ENCODE results near the gene CDH8. TPM values are rescaled to one million over a fixed set of nuclear protein-coding genes. Genes with fewer than 3 reads are reported as not detected.
"Not testable (repeated sequence)": the region's sequence is repeated elsewhere in the genome, so short reads cannot be mapped to it uniquely, and the experiment has no call there.

Gene CDH8
- polyA plus RNA-seq, 1 donor = 2.4 TPM

DNA sequence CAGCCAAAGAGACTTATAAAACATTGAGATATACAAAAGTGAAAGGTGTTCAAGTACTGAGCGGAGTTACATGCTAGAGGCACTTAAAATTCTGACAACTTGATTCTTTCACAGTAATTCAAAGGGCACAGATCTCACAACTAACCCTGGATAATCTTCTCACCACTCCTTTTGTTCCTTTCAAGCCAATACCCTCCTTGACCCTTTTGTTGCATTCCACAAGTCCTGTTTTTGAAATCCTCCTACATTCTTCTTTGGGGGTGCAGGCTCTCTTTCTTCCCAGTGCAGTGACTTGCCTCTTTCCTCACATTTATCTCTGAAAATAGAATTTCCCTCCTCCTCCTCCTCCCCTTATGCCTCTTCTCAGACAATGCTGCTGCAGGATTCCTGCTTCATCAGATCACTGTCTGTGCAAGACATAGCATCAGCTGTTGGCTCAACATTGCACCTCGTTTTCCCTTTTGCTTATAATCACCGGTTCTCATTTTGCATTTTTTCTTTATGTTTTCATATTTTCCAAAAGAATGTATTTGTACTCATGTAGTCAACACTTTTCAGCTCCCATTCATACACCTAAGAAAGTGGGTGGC is 199.3 kb downstream of the CDH8 start:
- no peak for DNase-seq

DNA sequence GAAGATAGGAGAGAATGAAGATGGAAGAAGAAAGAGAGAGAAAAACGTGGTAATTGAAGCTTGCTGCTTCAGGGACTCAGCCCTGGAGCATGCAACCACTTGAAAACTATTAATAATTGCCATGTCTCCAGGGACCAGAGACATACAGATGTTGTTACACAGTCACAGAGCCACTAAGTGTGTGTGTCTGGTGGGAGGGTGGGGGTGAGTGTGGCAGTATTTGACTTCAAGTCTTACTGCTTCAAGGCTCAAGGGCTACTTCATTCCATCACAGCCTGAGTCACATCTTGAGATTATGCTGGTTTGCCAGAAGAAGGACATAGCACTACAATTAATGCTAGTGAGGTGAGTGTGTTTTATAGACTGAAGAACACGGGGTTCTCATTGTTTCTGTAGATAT is 202.2 kb downstream of the CDH8 start:
- DNase-seq = no peak

DNA sequence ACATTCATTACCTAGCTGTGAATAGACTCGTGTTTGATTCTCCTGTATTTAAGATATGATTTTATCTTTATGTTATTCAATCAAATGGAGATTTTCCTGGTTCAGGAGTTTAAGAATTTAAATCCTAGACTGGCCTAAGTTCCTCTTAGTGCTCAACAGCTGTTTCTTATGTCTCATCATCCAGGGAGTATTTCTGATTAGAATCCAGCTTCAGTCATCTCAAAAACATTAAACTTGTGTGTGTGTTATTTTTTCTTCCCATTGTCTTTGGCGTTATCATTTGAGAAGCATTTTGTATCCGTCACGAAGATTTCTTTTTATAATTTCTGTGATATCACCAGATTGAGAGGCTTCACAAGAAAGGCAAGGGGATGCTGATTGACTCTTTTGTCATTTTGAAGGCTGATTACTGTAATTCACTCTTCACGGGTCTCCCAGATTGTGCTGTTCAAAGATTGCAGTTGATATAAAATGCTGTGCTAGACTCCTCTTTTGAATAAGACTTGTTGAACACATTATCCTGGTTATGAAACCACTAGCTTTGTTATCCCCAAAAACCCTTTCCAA is 204.8 kb downstream of the CDH8 start:
- DNase-seq = peak; percentile 13

DNA sequence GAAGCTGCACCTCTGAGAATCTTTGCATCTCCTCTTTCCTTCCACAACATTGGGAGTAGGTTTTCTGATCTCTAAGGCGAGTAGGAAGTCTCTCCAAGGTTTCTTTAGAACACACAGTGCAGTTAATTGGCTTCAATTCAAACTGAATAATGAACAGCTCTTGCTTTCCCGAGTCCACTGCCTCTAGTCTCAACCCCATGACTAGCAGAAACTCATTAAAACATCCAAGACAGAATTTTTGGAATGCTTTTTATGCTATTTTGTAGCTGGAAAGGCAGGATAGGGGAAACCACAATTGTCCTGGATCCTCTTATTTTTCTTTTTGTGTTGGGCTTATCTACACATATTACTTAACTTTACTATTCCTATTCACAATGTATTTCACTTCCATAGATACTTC is 206.6 kb downstream of the CDH8 start:
- DNase-seq = no peak

DNA sequence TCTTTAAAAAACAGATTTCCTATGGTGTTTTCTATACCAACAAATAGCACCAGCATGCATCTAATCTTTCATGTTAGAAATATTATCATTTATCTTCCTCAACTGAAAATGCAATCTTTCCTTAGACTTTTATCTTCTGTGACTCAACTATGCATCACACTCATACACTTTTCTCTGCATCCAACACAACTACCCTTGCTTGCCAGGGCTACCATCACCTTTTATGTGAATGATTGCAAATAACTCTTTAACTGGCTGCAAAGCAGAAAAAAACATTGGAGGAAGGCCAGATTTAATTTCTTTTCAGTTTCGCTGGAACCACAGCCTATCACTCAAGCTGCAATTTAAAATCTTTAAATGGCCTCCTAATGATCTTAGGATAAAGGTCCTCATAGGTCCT is 212.9 kb downstream of the CDH8 start:
- DNase-seq = no peak

DNA sequence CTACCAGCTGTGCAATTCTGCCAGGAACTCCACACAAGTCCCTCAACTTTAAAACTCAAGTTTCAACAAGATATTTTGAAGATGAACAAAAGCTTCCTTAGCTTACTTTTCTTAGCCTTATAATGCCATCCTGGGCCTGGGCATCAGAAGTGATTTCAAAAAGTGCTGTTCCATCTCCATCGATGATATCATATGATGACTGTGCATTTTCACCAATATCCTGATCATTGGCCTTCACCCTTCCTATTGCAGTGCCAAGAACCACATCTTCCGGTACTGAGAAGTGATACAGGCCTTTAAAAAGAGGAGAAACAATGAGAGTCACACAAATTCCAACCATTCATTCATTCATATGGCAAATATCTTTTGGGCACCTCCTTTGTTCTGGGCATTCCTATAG is 215.4 kb downstream of the CDH8 start:
- no peak for DNase-seq

DNA sequence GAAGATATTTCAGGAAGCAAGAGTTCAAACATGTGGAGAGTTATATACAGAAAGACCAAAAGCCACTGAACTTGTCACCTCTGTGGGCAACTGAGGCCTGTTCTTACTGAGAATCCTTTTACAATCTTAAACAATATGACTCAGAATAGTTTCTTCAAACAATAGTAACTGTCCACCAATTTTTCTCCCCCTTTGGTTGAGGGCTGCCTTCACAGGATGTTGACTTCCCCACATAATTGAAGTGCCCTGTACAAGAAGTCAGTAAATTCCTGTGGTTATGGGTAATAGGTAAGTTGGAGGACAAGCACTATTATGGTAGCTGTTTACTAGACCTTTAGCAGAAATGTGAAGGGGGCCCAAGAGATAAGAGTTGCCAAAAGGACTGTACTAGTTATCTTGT is 215.8 kb downstream of the CDH8 start:
- DNase-seq = no peak

DNA sequence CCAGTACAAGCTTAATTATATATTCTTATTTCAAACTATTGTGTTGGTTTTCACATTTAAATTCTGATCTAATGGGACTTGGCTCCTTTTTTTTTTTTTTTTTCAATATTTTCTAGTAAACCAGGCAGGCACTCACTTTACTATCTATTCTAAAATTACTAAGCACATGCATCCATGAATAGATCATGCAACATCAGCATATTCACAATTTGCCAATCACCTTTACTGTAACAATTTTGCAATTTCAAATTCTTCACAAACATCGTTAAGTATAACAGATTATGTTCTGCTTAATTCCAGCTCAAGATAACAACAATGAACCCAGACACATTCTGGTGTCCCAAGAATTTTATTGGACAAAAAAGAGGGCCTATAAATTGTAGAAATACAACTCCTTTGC is 217.4 kb downstream of the CDH8 start:
- no peak for DNase-seq

DNA sequence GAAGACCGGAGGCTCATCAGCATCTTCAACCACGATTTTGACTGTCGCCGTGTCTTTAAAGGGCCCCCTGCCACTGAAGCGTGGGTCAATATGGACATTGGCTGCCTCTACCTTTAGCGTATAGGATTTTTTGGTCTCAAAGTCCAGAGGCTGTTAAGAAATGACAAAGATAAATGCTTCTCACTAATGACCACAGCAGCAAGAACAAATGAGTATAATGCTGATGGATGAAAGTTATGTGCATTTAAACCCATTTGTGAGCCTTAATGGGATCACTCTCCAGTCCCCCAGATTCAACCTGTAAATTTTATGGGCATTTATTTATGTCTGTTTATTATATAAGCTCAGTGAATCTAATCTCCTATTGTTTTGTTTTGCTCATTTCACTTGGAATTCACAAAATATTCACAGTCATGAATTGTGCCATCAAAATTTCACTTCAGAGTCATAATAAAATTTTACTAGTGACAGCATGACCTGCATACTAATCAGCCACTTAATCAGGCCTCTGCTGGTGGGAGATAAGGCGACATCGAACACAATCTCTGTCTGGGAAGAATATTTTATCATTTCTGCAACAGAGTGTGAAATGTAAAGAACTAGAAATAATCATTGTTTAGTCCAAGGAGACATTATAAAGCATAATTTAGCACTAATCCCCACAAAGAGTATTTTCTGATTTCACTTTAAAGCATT is 218.5 kb downstream of the CDH8 start:
- no peak for DNase-seq

DNA sequence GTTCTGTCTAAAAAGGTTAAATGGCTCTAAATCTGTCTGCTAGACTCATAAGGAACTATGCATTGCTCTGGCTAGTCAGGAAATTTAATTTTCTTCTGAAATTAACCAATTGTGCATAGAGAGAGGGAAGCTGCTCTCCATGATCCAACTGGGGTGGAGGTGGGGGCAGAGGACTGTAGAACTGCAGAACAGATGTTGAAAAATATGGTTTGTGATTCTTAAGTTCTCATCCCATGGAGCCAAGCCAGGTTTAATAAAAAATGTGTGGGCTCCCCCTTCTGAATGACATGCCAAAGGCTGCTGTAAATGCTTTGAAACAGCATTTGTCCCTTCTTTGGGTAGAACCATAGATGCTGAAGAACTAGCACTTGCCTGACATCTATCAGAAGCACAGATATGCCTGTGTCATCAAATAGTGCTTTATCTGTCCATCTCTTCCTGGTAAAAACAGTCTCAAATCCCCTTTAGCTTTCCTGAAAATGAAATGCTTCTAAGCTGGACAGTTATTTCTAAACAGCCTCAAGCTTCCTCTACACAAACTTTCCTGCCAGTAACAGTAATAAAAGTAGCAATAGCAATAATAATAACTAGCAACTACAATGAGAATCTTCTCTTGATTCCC is 221.4 kb downstream of the CDH8 start:
- DNase-seq = peak; percentile 16

DNA sequence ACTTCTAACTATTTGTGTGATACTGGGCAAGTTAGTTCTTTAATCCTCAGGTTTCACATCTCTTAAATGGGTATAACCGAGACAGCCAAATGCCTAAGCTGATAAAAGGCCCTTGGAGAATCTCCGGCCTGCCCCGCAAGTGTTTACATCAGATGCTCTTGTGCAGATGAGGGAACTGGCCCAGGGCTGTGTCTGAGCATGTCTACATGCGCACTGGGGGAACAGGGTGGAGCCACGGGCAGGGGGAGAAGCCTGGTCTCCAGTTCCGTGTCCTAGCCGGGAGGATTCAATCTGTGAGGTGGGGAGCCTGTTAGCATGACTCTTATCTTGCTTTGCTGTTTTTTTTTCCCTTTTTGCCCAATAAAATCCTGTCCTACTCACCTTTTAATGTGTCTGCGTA is 222.9 kb downstream of the CDH8 start:
- DNase-seq = no peak

DNA sequence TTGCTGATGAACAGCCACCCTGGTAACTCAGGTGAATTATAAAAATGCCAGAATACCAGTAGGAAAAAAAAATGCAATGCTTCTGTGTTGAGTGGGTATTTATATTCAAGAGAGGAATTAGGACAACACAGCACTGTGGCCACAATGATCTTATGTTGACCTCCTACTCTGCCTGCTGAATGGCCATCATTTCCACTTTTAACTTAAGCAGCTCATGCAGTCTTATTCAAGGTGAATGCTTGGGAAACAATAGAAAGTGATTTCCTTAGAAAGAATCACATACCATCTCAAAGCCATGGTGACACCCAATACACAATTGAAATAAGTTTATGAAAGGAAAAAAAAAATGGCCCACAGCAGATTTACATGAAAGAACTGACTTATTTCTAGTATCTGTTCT is 224.0 kb downstream of the CDH8 start:
- no peak for DNase-seq

DNA sequence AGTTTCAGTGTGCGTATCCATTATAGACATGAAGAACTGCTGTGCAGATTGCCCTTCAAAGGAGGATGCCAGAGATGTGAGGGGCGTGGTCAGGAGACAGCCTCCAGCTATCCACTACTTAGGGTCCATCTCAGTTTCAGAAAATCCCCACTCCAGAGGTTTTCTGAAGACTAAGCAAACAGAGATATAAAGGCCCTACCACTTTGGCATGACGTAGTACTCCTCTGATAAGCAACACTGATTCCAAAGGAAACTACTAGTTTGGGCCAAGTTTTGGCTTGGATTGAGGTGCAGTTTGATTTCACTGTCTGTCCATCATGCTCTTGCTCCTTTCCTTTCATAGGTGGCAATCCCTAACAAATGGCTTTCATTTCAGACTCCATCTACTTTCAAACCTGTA is 228.7 kb downstream of the CDH8 start:
- DNase-seq = no peak

DNA sequence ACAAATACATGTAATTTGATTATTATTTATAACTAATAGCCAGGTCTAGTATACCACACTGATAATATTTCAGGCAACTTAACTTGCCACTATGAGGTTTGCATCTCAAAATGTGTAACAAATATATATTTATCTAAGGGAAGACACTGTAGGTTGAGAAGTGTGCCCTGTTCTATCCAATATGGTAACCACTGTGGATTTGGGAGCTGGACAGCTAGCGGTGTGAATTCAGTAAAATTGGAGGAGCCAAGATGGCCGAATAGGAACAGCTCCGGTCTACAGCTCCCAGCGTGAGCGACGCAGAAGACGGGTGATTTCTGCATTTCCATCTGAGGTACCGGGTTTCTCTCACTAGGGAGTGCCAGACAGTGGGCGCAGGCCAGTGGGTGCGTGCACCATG is 235.0 kb downstream of the CDH8 start:
- DNase-seq = not testable (repeated sequence)

DNA sequence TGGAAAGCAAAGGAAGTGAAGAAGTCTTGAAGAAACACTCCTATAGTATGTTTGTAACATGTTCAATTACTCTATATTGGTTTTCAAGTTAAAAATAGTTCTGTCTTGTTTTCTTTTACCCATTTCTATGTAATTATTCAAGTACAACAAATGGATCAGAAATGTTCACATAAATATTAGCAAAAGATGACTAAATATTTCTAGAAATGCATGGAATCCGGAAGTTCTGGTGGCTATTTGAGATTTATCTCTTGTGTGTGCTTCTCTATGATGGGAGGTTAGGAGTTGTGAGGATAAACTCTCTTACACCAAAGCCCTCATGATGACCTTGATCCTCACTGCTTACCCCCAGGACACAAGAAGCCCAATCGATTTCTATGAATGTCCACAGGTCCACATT is 237.5 kb downstream of the CDH8 start:
- DNase-seq = no peak

DNA sequence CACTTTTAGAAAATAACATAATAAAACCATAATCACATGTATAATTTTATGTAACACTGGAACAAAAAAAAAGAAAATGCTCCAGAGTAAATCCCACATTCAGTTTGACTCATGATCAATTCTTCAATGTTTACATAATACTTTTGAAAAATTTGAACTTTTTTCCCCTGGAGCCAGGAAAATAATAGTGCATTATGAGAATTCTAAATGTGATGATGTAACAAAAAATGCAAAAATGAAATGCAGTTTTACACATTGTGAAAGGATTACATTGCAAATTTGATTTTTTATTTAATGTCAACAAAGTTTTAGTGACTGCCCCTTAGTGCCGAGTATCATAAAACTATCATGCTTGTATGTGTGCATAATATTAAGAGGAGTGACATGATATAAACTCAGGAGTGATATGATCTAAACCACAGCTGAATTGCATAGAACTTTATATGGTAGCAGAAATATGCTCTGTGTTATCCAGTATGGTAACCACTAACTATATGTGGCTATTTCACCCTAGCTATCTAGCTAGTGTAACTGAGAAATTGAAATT is 238.2 kb downstream of the CDH8 start:
- DNase-seq = no peak

DNA sequence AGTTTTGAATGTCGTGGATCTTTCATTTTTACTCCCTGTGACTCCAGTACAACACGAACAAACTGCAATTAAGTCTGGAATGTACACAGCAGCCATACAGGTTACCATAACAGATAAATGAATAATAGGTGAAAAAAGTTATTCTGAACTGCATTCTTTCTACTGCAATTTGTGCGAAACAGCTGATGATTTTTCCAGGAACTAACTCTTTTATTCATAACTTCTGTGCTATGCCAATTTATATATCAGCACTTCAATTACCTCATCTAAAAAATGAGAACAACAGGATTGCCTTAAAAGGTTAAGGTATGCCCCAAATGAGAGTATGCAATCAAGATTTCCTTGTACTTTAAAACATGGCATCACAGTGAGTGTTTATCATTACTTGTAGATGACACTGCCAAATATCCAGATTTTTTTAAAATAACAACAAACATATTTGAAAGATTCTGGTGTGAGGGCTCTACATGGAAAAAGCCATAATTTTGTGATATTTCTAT is 238.9 kb downstream of the CDH8 start:
- DNase-seq = no peak

DNA sequence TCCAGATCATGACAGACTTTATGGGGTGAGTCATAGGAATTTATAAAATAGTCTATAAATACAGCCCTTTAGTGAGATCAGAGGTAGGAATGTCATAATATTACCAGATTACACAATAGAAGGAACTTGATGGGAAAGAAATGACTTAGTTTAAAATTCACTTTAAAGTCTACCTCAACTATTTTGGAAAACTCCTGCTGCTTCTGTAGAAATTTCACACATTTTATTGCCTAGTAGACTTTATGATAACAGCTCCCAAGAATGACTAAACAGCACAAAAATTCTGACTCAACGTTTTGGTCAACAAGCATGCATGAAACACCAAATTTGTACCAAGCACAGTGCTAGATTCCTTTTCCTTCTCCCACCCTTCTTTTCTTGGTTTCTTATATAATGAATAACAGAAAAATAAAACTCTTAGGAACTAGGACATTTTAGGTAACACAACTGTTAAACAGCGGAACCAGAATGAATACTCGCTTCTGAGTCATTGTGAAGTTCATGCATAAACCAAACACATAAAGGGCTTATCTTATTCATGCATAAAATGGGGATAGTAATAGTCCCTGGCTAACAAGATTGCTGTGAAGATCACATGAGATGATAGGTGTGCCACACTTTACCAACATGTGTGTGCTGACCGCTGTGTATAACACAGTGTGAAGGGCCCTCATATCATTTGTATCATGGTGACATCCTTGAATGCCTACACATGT is 243.9 kb downstream of the CDH8 start:
- no peak for DNase-seq

DNA sequence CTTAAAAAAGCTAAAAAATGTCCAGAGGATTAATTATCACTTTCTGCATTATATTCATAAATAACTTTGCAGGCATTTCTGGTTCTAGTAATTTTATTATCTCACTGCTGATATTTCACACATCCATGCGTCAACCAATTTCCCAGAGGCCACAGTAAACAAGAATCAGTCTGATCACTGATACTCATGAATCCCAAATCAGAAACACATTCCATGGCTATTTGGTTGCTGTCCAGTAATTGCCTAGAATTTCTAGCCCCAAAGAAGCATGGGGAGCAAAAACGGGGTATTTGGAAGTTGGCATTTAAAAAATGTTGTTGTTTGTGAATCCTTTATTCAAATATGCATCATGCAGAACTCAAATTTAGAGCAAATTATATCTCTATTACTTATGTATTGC is 244.8 kb downstream of the CDH8 start:
- DNase-seq = no peak

DNA sequence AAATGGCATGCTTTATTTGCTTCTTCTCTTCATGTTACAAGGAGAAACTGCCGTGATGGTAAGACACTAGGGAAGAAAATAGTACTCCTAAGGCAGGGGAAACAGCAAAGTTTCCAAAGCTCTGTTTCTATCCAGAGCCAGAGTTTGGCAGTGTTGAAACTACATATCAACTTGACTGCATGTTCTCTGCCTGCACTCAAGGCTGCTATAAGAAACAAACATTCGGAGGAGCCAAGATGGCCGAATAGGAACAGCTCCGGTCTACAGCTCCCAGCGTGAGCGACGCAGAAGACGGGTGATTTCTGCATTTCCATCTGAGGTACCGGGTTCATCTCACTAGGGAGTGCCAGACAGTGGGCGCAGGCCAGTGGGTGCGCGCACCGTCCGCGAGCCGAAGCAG is 254.4 kb downstream of the CDH8 start:
- DNase-seq = not testable (repeated sequence)

DNA sequence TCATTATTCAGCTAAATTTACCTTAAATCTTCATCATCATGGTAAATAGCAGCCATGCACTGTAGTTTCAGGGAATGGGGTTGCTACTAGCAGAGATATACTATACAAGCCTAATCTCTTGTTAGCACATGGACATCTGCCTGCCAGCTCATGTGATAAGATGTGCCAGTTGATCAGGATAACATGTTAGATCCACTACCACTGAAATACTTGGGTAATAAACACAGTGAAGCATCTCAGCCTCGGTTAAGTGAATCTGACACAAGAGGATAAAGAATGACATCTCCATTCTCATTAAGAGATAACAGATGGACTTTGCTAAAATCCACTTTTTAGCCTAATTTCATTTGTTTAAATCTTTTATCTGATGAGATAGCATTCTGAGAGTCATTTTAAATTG is 256.1 kb downstream of the CDH8 start:
- DNase-seq = no peak

DNA sequence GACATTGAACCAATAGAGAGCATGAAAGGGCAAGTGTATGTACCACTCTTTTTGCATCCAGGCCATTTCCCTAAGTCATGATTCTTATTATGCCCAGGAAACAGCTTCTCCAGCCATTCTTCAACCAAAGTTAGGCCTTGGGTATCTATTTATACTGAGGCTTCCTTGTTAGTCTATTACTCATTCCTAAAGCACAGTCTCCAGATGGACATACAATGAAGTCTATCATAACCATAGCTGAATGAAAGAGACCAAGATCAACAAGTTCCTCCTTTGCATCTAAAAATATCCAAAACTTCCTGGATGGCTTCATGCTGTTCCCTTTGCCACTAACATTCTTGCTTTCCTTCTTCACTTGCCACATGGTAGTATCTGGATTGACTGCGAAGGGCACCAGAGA is 265.9 kb downstream of the CDH8 start:
- no peak for DNase-seq

DNA sequence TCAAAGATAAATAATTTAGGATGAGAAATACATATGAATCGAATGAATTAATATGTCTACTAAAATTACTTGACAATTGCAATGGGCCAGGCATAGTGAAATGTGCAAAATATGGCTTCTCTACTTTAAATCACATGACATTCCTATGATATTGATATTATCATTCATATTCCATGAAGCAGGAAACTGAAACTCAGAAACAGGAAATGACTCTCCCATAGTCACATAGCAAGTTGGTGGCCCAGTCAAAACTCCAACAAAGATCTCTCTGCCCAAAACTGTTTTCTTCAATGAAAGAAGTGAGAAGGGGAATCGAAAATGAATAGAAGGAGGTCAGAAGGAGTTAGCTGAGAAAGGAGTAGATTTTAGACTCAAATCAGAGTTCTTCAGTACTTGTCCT is 272.2 kb downstream of the CDH8 start:
- DNase-seq = no peak
